SU-DHL-6 (cell line): ENCODE results near the gene CSAG3.

Source experiments
- EZH2phosphoT487 ChIP-seq: fragments of 200-600 bp; sonication (generic), shearing (Covaris generic); conservative IDR thresholded peaks from 2 replicates; pipeline ENCODE4 v1.6.1; 2018; ENCODE audit warnings: mild to moderate bottlenecking, antibody characterized with exemption, low read length, moderate library complexity, mixed read lengths
- TF ChIP-seq, protein P1 (sequence below): fragments of 200-600 bp; sonication (generic); IDR thresholded peaks from one replicate; pipeline ENCODE4 v1.5.1; 2017; ENCODE audit warnings: antibody characterized with exemption, mild to moderate bottlenecking, low read length, moderate library complexity; ENCODE audit not compliant: insufficient read depth, poor library complexity, severe bottlenecking

DNA sequence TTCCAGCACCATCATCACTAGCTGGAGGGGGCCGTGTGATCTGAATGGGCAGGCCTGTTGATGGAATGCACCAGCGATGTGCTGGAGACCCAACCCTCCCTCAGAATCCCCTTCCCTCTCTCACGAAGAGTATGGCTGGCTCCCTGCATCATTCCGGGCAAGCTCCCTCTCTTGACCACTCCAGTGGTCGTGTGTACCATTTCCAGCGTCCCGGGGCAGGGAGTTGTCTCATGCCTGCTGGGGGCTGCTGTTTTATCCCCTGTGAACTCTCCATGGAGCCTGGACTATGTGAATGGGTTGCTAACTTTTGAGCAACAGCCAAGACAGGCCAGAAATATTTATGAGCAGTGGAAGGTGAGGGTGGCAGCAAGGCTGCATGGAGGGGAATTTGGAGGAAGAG is 33.6 kb upstream of the CSAG3 start:
- TF ChIP-seq, protein P1, sequence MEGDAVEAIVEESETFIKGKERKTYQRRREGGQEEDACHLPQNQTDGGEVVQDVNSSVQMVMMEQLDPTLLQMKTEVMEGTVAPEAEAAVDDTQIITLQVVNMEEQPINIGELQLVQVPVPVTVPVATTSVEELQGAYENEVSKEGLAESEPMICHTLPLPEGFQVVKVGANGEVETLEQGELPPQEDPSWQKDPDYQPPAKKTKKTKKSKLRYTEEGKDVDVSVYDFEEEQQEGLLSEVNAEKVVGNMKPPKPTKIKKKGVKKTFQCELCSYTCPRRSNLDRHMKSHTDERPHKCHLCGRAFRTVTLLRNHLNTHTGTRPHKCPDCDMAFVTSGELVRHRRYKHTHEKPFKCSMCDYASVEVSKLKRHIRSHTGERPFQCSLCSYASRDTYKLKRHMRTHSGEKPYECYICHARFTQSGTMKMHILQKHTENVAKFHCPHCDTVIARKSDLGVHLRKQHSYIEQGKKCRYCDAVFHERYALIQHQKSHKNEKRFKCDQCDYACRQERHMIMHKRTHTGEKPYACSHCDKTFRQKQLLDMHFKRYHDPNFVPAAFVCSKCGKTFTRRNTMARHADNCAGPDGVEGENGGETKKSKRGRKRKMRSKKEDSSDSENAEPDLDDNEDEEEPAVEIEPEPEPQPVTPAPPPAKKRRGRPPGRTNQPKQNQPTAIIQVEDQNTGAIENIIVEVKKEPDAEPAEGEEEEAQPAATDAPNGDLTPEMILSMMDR, result no peak
- no peak for TF ChIP-seq EZH2phosphoT487
